Islet precursor cell (in vitro differentiated cells): ENCODE results near the gene GNB1.
"Not testable (repeated sequence)": the region's sequence is repeated elsewhere in the genome, so short reads cannot be mapped to it uniquely, and the experiment has no call there.

ENCODE experiments used
- DNase-seq: peaks from one replicate; pipeline ENCODE4 v3.0.0-alpha.2; 2018

The GNB1 gene

GRCh38 chr1:1758692-1759455 lies 132.0 kb downstream of the GNB1 start:
- peak; percentile 67 for DNase-seq

GRCh38 chr1:1758059-1758621 lies 132.7 kb downstream of the GNB1 start:
- peak; percentile 49 for DNase-seq

- DNase-seq: peak; percentile 40
Observed at GRCh38 chr1:1757422-1758058, 133.3 kb downstream of the GNB1 start.

- DNase-seq: peak; percentile 43
Observed at GRCh38 chr1:1756661-1757421, 134.0 kb downstream of the GNB1 start.

- peak; percentile 47 for DNase-seq
Observed at GRCh38 chr1:1755852-1756251, 135.0 kb downstream of the GNB1 start.

GRCh38 chr1:1755426-1755825 lies 135.5 kb downstream of the GNB1 start:
- DNase-seq: peak; percentile 41

GRCh38 chr1:1754051-1754815 lies 136.7 kb downstream of the GNB1 start:
- peak; percentile 41 for DNase-seq

GRCh38 chr1:1753607-1754005 lies 137.3 kb downstream of the GNB1 start:
- DNase-seq: peak; percentile 42

- no peak for DNase-seq
Observed at GRCh38 chr1:1752636-1753606, 138.0 kb downstream of the GNB1 start.

- DNase-seq: no peak
Observed at GRCh38 chr1:1752190-1752589, 138.7 kb downstream of the GNB1 start.

GRCh38 chr1:1749941-1750340 lies 140.9 kb downstream of the GNB1 start:
- DNase-seq: not testable (repeated sequence)

GRCh38 chr1:1748686-1749321 lies 142.1 kb downstream of the GNB1 start:
- DNase-seq: no peak

- DNase-seq: not testable (repeated sequence)
Observed at GRCh38 chr1:1746566-1746909, 144.3 kb downstream of the GNB1 start.

- peak; percentile 76 for DNase-seq
Observed at GRCh38 chr1:1745651-1746565, 145.0 kb downstream of the GNB1 start.

GRCh38 chr1:1742529-1742928 lies 148.4 kb downstream of the GNB1 start:
- not testable (repeated sequence) for DNase-seq

- not testable (repeated sequence) for DNase-seq
Observed at GRCh38 chr1:1741013-1741412, 149.9 kb downstream of the GNB1 start.

GRCh38 chr1:1738799-1739337 lies 152.0 kb downstream of the GNB1 start:
- not testable (repeated sequence) for DNase-seq

- peak; percentile 18 for DNase-seq
Observed at GRCh38 chr1:1737675-1738590, 153.0 kb downstream of the GNB1 start.
